Measurements from ENCODE around the gene AATF.

Gene AATF

GRCh38 chr17:37026531-37026869 is 77.7 kb downstream of the AATF start:
- no peak overlapping the region for H3K9ac ChIP-seq (ENCODE audit: low read length)
- WGBS: no CpG with 5 or more reads among the region's 1 CpG

DNA sequence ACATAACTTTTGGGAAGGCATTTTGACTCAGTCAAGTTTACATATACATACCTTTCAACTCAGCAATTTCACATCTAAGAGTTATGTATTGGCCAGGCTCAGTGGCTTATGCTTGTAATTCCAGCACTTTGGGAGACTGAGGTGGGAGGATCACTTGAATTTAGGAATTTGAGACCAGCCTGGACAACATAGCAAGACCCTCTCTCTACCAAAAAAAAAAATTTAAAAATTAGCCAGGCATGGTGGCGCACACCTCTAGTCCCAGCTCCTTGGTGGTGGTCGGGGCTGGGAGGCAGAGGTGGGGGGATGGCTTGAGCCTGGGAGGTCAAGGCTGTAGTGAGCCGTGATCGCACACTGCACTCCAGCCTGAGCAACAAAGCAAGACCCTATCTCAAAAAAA is 79.3 kb downstream of the AATF start:
- H3K9ac ChIP-seq (ENCODE audit: low read length): no peak overlapping the region
- H4K91ac ChIP-seq (ENCODE audit: low read length): no peak overlapping the region
- H3K4me1 ChIP-seq (ENCODE audit: control insufficient read depth, insufficient read depth, low read depth, low read length): peaks cover 3% of the 10 kb centered on the region
- H2BK120ac ChIP-seq (ENCODE audit: low read depth, low read length): no peak overlapping the region
- H4K8ac ChIP-seq (ENCODE audit: low read length): no peak overlapping the region
- H3K4me2 ChIP-seq (ENCODE audit: low read length, poor library complexity, severe bottlenecking): no peak overlapping the region
- H2BK12ac ChIP-seq (ENCODE audit: low read length in 2 of 2): no peak overlapping the region
- no peak overlapping the region for H3K27ac ChIP-seq (ENCODE audit: low read length, poor library complexity, severe bottlenecking)
- WGBS: no CpG with 5 or more reads among the region's 4 CpGs
- H3K79me1 ChIP-seq (replicated peaks; ENCODE audit: low read length, poor library complexity, severe bottlenecking): peaks cover 8% of the 10 kb centered on the region
- no peak overlapping the region for H2AK5ac ChIP-seq (ENCODE audit: low read length, severe bottlenecking)
- no peak overlapping the region for H2BK15ac ChIP-seq (ENCODE audit: low read depth, poor library complexity, severe bottlenecking)
- no peak for DNase-seq
- H2BK5ac ChIP-seq (ENCODE audit: low read depth, low read length, poor library complexity, severe bottlenecking): no peak overlapping the region
- H3K14ac ChIP-seq (ENCODE audit: low read length in 2 of 2): no peak overlapping the region
- H3K4ac ChIP-seq (ENCODE audit: low read depth in 1 of 2, low read length in 2 of 2): no peak overlapping the region
- no peaks in the 10 kb centered on the region for H3K9me3 ChIP-seq (ENCODE audit: control insufficient read depth, low read length)
- H3K4me3 ChIP-seq (ENCODE audit: insufficient read depth in 1 of 2, low read depth in 1 of 2, low read length in 2 of 2): no peak overlapping the region
- no peaks in the 10 kb centered on the region for H3K27me3 ChIP-seq (ENCODE audit: control insufficient read depth in 1 of 2, insufficient read depth in 1 of 2, low read length in 2 of 2)
- H3K36me3 ChIP-seq (ENCODE audit: control insufficient read depth in 1 of 2, insufficient read depth in 2 of 2, low read depth in 1 of 2, low read length in 2 of 2): peaks cover 13 to 39% of the 10 kb centered on the region in 2 experiments
- H3K18ac ChIP-seq (ENCODE audit: low read depth in 1 of 2, low read length in 2 of 2): no peak overlapping the region
- H3K23ac ChIP-seq (ENCODE audit: low read length in 2 of 2): no peak overlapping the region
- H2AFZ ChIP-seq (ENCODE audit: low read depth, low read length): no peak overlapping the region

More at GRCh38 chr17:37026531-37026869, 77.7 kb downstream of the AATF start:
- no peak overlapping the region for H3K4me3 ChIP-seq (ENCODE audit: insufficient read depth in 1 of 2, low read depth in 1 of 2, low read length in 2 of 2)
- DNase-seq: no peak
- H3K27me3 ChIP-seq (ENCODE audit: control insufficient read depth in 1 of 2, insufficient read depth in 1 of 2, low read length in 2 of 2): no peaks in the 10 kb centered on the region
- no peak overlapping the region for H3K23ac ChIP-seq (ENCODE audit: low read length in 2 of 2)
- H3K4me1 ChIP-seq (ENCODE audit: control insufficient read depth, insufficient read depth, low read depth, low read length): peaks cover 3% of the 10 kb centered on the region
- no peak overlapping the region for H2AFZ ChIP-seq (ENCODE audit: low read depth, low read length)
- H3K36me3 ChIP-seq (ENCODE audit: control insufficient read depth in 1 of 2, insufficient read depth in 2 of 2, low read depth in 1 of 2, low read length in 2 of 2): peaks cover 10 to 41% of the 10 kb centered on the region in 2 experiments
- no peaks in the 10 kb centered on the region for H3K9me3 ChIP-seq (ENCODE audit: control insufficient read depth, low read length)
- H2BK5ac ChIP-seq (ENCODE audit: low read depth, low read length, poor library complexity, severe bottlenecking): no peak overlapping the region
- no peak overlapping the region for H2BK120ac ChIP-seq (ENCODE audit: low read depth, low read length)
- no peak overlapping the region for H4K91ac ChIP-seq (ENCODE audit: low read length)
- H3K4me2 ChIP-seq (ENCODE audit: low read length, poor library complexity, severe bottlenecking): no peak overlapping the region
- no peak overlapping the region for H2BK15ac ChIP-seq (ENCODE audit: low read depth, poor library complexity, severe bottlenecking)
- no peak overlapping the region for H3K4ac ChIP-seq (ENCODE audit: low read depth in 1 of 2, low read length in 2 of 2)
- peaks cover 10% of the 10 kb centered on the region for H3K79me1 ChIP-seq (replicated peaks; ENCODE audit: low read length, poor library complexity, severe bottlenecking)
- no peak overlapping the region for H2AK5ac ChIP-seq (ENCODE audit: low read length, severe bottlenecking)
- H4K8ac ChIP-seq (ENCODE audit: low read length): no peak overlapping the region
- no peak overlapping the region for H2BK12ac ChIP-seq (ENCODE audit: low read length in 2 of 2)
- H3K27ac ChIP-seq (ENCODE audit: low read length, poor library complexity, severe bottlenecking): no peak overlapping the region
- no peak overlapping the region for H3K14ac ChIP-seq (ENCODE audit: low read length in 2 of 2)
- H3K18ac ChIP-seq (ENCODE audit: low read depth in 1 of 2, low read length in 2 of 2): no peak overlapping the region

DNA sequence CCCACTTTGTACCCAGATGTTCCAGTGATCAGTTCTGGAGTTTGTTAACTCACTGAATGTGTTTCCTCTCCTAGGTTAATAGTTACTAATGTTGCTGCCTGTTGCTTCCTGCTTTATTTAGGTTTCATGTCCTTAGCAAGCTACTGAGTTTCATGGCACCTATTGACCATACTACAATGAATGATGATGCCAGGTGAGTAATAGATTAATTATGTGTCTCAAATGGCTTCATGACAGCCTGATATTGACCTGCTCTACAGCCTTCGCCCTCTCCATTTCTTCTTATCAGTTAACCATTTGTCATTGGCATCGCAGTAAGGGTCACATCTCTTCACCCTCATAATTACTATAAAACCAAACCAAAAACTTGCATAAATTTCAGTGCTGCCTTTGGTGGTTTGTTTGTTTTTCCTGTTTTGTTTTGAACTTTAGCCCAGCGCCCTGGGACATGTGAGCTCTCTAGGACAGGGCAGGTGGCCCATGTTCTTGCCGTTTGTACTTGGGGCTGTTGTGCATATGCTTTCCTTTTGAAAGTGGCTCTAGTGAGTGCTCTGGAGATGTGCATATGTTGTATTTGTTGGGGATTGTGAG is 82.8 kb downstream of the AATF start:
- no peak overlapping the region for H2BK120ac ChIP-seq (ENCODE audit: low read depth, low read length)
- WGBS: 97% methylated on average over 3 of the region's 4 CpGs

DNA sequence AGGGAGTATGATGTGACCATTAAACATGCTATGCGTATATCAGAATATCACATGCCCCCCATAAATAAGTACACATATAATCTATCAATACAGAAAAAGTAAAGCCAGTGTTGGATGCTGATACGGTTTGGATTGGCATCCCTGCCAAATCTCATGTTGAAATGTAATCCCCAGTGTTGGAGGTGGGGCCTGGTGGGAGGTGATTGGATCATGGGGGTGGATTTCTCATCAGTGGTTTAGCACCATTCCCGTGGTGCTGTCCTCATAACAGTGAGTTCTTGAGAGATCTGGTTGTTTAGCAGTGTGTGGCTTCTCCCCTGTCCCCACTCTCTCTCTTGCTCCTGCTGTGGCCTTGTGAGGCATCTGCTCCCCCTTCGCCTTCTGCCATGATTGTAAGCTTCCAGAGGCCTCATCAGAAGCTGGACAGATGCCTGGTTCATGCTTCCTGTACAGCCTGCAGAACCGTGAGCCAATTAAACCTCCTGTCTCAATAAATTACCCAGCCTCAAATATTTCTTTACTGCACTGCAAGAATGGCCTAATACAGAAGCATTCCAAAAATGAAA is 88.9 kb downstream of the AATF start:
- H3K4me3 ChIP-seq (ENCODE audit: insufficient read depth in 1 of 2, low read depth in 1 of 2, low read length in 2 of 2): no peak overlapping the region
- no peak overlapping the region for H3K14ac ChIP-seq (ENCODE audit: low read length in 2 of 2)
- peaks cover 4 to 6% of the 10 kb centered on the region in 2 experiments for H3K36me3 ChIP-seq (ENCODE audit: control insufficient read depth in 1 of 2, insufficient read depth in 2 of 2, low read depth in 1 of 2, low read length in 2 of 2)
- H2BK5ac ChIP-seq (ENCODE audit: low read depth, low read length, poor library complexity, severe bottlenecking): no peak overlapping the region
- H3K4ac ChIP-seq (ENCODE audit: low read depth in 1 of 2, low read length in 2 of 2): no peak overlapping the region
- H4K91ac ChIP-seq (ENCODE audit: low read length): no peak overlapping the region
- no peaks in the 10 kb centered on the region for H3K27me3 ChIP-seq (ENCODE audit: control insufficient read depth in 1 of 2, insufficient read depth in 1 of 2, low read length in 2 of 2)
- no peak overlapping the region for H4K8ac ChIP-seq (ENCODE audit: low read length)
- no peak overlapping the region for H2AFZ ChIP-seq (ENCODE audit: low read depth, low read length)
- no peak overlapping the region for H3K27ac ChIP-seq (ENCODE audit: low read length, poor library complexity, severe bottlenecking)
- no peaks in the 10 kb centered on the region for H3K4me1 ChIP-seq (ENCODE audit: control insufficient read depth, insufficient read depth, low read depth, low read length)
- no peak overlapping the region for H3K9ac ChIP-seq (ENCODE audit: low read length)
- no peak overlapping the region for H2BK15ac ChIP-seq (ENCODE audit: low read depth, poor library complexity, severe bottlenecking)
- H3K9me3 ChIP-seq (ENCODE audit: control insufficient read depth, low read length): no peaks in the 10 kb centered on the region
- no peak overlapping the region for H3K18ac ChIP-seq (ENCODE audit: low read depth in 1 of 2, low read length in 2 of 2)
- DNase-seq: no peak
- 83% methylated on average over 4 of the region's 5 CpGs for WGBS
- no peak overlapping the region for H3K4me2 ChIP-seq (ENCODE audit: low read length, poor library complexity, severe bottlenecking)
- H2BK120ac ChIP-seq (ENCODE audit: low read depth, low read length): no peak overlapping the region
- H3K23ac ChIP-seq (ENCODE audit: low read length in 2 of 2): no peak overlapping the region
- H2BK12ac ChIP-seq (ENCODE audit: low read length in 2 of 2): no peak overlapping the region
- H2AK5ac ChIP-seq (ENCODE audit: low read length, severe bottlenecking): no peak overlapping the region
- H3K79me1 ChIP-seq (replicated peaks; ENCODE audit: low read length, poor library complexity, severe bottlenecking): peaks cover 18% of the 10 kb centered on the region

More for the DNA sequence above, 82.8 kb downstream of the AATF start:
- H3K18ac ChIP-seq (ENCODE audit: low read depth in 1 of 2, low read length in 2 of 2): no peak overlapping the region
- H3K79me1 ChIP-seq (replicated peaks; ENCODE audit: low read length, poor library complexity, severe bottlenecking): peaks cover 12% of the 10 kb centered on the region
- H3K4me1 ChIP-seq (ENCODE audit: control insufficient read depth, insufficient read depth, low read depth, low read length): peaks cover 2% of the 10 kb centered on the region
- peak overlapping the region; percentile 3 for H3K27ac ChIP-seq (ENCODE audit: low read length, poor library complexity, severe bottlenecking)
- no peak overlapping the region for H4K91ac ChIP-seq (ENCODE audit: low read length)
- DNase-seq: no peak
- no peak overlapping the region for H4K8ac ChIP-seq (ENCODE audit: low read length)
- no peak overlapping the region for H2AFZ ChIP-seq (ENCODE audit: low read depth, low read length)
- H3K23ac ChIP-seq (ENCODE audit: low read length in 2 of 2): no peak overlapping the region
- no peak overlapping the region for H3K4me2 ChIP-seq (ENCODE audit: low read length, poor library complexity, severe bottlenecking)
- no peak overlapping the region for H3K9ac ChIP-seq (ENCODE audit: low read length)
- no peak overlapping the region for H2BK5ac ChIP-seq (ENCODE audit: low read depth, low read length, poor library complexity, severe bottlenecking)
- H3K4ac ChIP-seq (ENCODE audit: low read depth in 1 of 2, low read length in 2 of 2): no peak overlapping the region
- no peaks in the 10 kb centered on the region for H3K9me3 ChIP-seq (ENCODE audit: control insufficient read depth, low read length)
- H2AK5ac ChIP-seq (ENCODE audit: low read length, severe bottlenecking): no peak overlapping the region
- no peaks in the 10 kb centered on the region for H3K27me3 ChIP-seq (ENCODE audit: control insufficient read depth in 1 of 2, insufficient read depth in 1 of 2, low read length in 2 of 2)
- H3K36me3 ChIP-seq (ENCODE audit: control insufficient read depth in 1 of 2, insufficient read depth in 2 of 2, low read depth in 1 of 2, low read length in 2 of 2): peaks cover 7 to 24% of the 10 kb centered on the region in 2 experiments
- no peak overlapping the region for H3K4me3 ChIP-seq (ENCODE audit: insufficient read depth in 1 of 2, low read depth in 1 of 2, low read length in 2 of 2)
- no peak overlapping the region for H3K14ac ChIP-seq (ENCODE audit: low read length in 2 of 2)
- H2BK12ac ChIP-seq (ENCODE audit: low read length in 2 of 2): no peak overlapping the region
- H2BK15ac ChIP-seq (ENCODE audit: low read depth, poor library complexity, severe bottlenecking): no peak overlapping the region

Data from mesenchymal stem cell (in vitro differentiated cells and primary cell).